Stimulated activated CD4-positive, alpha-beta T cell treated with anti-CD3 and anti-CD28 coated beads, TNF-alpha, amount 100 ng/mL, for 4 hours (primary cell): ENCODE measurements around the gene CDH24.
A peak's percentile ranks its signal among the peaks of the same experiment; 100 is the strongest.

Source experiments
- DNase-seq, 3 experiments: peaks; one replicate each; pipeline ENCODE4 v3.0.0-alpha.2; 2020; ENCODE audit warnings: low read depth in 3 of 3

Gene CDH24

DNA sequence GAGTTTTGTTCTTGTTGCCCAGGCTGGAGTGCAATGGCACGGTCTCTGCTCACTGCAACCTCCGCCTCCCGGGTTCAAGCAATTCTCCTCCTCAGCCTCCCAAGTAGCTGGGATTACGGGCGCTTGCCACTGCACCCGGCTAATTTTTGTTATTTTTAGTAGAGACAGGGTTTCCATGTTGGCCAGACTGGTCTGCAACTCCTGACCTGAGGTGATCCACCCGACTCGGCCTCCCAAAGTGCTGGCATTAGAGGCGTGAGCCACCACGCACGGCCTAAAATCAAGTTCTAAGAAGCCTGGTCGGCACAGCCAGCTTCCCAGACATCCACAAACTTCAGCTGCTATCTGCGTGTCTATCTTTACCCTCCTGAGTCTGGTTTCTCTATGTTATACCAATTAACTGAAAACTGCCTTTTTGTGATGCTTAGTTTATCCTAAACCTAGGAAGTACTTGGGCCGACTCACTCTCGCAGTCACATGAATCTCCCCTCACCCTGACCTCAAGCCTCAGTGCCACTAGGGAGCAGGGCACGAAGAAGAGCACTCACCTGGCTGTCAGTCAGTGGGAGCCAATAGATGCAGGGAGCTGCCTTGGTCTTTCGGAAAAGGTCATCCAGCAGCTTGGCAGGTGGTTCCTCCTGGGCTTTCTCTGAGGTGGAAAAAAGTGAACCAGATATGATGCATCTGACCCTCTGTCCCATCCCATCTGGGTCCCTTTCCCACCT, 3.4 kb upstream of the CDH24 start:
- DNase-seq, result no peak

DNA sequence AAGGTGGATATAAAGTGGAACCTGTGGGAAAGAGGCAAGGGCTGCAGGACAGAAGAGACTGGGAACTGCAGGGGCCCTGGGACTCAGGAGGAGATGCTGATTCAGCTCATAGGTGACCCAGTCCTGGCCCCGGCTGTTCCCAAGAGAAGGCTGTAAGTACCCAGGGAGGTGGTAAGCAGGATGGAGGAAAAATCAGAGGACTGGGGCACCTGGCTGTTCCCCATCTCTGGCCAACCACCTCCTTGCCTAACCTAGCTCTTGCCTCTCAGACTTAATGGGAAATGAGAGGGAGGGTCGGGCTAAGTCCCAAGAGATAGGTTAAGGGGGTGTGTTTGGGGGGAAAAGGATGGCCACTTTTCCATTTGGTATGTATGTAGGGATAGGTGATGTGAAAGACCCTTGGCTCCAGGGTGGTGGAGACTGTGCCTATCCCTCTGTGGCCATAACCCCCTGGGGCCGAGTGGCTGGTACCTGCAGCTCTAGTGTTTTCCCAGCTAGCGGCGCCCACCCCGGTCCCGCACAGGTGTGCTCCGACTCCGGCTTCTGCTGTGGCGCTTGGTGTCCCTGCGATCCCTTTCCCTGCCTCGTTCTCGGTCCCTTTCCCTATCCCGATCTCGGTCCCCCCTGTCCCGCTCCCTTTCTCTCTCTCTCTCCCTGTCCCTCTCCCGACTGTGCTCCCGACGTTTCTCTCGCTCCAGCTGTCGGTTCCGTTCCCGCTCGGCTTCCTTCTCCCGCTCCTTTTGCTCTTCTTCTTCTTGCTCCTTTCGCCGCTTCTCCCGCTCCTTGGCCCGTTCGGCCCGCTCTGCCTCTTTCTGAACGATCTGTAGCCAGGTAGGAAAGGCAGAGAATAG, 1.6 kb upstream of the CDH24 start:
- DNase-seq, result no peak

DNA sequence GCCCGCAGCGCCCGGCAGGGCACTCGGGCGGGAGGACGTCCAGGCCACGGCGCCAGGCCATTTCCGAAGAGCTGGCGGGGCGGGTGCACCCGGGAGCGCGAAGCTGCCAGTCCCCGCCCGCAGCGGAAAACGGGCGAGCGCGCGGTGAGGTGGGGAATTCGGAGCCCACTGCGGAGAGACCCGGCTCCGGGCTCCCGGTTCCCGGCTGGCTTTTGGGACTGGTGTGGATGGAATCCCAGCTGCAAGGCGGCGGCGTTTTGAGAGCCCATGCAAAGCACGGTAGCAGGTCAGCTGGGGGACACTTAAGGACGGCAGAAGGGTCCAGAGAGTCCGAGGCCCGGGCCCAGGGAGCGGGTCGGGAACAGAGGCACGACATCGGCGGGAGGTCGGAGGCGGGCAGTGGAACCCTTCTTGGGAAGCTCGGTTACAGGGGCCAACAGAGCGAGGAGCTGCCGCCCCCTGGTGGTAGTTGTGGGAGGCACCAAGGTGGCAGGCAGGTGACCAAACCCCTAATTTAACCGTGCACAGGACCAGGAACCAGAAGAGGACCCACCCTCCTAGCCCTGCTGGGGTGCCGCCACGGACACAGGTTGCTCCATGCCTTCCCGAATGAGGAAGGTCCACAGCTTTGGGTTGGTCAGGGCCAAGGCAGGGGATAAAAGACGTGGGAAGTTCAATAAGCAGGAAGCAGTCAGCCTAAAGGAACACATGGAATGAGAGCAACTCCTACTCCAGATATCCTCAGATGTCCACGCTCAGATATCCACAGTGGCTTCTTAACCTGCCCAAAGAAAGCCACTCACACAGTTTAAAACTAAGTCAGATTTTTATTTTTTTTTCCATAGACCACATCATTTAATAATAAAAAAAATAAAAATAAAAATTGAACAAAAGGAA, 685 bp upstream of the CDH24 start:
- DNase-seq, result peak; percentile 77 to 85 (median 78)

GRCh38 chr14:23056145-23056955, 970 bp downstream of the CDH24 start:
- DNase-seq, result peak; percentile 46 to 58 (median 52)

DNA sequence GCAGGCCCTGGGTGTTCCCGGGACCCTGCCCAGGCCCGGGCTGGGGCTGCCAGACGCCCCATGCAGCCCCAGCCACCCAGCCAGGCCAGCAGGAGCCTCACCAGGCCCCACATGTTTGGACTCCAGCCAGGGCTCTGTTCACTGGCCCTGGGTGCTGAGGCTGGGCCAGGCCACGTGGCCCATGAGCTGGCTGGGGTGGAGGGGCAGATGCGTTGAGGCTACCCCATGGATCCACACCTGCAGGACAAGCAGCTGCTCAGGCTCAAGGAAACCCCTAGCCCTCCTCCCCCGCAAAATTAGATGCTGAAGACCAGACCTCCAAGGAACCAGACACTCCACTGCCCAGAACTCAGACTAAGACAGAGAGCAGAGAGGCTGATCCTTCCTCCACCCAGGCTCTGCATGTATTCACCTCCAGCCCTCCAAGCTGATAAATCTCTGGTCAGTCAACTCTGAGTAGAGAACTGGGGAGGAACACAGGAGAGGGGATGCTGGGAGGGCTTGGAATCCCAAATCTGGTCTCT, 1.6 kb downstream of the CDH24 start:
- no peak for DNase-seq

DNA sequence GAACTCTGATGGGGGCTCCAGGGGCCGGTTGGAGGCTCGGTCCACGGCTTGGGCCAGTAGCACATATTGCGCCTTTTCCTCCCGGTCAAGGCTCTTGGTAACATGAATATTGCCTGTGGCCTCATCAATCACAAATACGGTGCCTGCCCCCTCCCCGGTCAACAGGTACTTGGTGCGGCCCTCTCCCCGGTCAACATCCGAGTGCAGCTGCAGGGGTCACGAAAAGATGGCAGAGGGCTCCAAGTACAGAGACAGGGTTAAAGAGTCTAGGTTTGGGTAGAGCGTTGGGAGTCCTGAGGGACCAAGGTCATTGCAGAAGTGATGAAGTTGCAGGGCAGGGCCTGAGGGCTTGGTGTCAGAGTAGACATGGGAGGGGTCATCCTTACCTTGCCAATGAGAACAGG, 2.2 kb downstream of the CDH24 start:
- no peak for DNase-seq

DNA sequence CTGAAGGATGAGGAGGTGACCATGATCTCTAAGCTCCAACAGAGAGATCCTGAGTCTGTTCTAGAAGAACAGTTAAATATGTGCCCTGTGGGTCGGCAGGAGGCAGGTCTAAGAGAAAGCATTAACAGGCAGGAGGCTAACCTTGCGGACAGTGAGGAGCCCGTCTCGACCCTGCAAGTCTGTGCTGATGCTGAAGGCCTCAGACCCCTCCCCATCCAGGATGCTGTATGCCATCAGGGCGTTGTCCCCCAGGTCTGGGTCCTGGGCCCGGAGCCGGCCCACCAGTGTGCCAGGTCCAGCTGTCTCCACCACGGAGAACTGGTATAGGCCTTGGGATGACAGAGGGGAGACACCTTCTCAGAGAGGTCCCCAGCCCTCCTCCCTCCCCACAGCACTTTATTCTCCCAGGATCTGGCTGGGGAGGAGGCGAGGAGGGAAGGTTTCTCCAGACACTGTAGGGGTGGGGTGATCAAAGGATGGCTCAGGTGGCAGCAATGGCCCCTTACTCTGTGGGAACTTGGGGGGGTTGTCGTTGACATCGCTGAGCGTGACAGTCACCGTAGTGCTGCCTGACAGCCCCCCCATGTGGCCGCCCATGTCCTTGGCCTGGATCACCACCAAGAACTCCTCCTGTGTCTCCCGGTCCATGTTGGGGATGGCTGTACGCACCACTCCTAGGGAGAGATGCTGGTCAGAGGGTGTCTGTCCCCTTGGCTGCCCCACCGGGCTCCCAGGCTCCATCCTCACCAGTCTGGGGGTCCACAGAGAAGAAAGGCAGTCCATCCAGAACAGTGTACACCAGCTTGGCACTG, 3.1 kb downstream of the CDH24 start:
- DNase-seq, result no peak

DNA sequence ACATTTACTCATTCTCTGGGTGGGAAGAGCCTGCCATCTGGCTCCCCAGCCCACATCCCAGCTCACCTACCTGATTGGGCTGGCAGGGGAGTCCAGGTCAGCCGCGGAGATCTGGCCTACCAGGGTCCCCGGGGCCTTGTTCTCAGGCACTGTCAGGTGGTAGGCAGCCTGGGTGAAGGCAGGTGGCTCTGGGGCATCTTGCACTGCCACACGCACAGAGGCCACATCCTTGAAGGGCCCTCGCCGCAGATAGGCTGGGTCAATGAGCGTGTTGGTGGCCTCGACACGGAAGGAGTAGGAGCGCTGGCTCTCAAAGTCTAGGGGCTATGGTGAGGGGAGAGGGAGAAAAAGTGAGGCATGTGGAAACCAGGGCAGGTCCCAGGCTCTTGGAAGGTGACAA, 3.9 kb downstream of the CDH24 start:
- no peak for DNase-seq

GRCh38 chr14:23052671-23053070, 4.6 kb downstream of the CDH24 start:
- no peak for DNase-seq

- DNase-seq, result no peak
Measured at GRCh38 chr14:23052182-23052623, 5.1 kb downstream of the CDH24 start.

DNA sequence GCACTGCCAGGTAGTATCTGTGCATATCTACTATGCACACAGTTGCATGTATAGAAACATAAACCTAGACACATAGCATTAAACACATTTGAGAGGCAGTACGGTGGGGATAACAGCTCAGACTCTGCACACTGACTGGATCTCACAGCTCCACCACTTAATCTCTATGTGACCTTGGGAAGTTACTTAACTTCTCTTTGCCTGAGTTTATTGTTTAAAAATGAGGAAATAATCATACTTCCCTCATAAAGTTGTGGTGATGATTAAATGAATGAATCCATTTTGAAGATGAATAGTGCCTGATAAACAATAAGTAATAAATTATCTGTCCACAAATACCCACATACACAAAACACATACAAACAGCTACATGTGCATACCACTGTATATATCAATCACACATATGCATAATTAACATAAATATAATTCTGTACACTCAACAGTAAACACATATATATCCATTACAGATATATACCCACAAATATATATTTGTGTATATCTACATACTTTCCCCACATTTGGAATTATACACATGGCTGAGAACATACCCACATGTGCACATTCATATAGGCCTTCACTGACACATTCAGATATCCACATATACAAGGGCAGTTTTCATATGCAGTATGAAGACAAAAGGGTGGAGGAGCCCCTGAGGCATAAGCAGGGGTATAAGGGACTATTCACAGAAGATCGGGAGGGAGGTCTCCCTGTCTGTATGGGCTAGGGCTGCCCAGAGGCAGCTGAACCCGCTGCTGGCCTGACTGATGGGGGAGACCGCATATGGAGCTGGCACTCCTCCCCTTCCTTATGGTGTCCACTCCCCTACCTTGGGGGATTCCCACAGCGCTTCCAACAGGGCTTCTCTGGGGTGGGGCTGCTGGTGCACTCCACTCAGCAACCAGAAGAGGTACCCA, 5.9 kb downstream of the CDH24 start:
- DNase-seq, result no peak

GRCh38 chr14:23049011-23049410, 8.3 kb downstream of the CDH24 start:
- DNase-seq, result no peak

GRCh38 chr14:23047751-23048693, 9.3 kb downstream of the CDH24 start:
- DNase-seq, result no peak

DNA sequence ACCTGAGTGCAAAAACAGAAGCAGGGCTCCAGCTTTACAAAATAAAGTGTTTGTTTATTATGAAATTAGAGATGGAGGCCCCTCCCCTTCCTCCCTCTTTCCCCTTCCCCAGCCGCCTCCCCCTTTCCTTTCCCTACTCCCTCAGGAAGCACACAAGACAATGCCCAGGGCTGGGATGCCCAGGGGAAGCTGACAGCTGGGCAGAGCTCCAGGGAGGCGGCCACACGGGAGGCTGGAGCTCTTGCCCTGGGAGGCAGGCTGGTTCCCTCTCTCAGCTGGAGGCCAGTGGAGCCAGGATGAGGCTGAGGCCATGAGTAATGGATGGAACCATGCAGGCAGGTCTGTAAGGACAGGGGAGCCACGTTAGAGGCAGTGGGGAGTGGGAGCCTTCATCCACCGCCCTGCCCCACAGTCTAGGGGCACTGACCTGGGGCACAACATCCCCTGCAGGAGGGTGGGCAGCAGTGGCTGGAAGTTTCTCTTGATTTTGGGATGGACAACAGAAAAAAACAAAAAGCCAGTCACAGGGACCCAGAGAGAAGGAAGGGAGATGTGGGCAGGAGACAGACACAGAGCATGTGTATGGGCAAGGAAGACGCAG, 10.2 kb downstream of the CDH24 start:
- DNase-seq, result no peak

DNA sequence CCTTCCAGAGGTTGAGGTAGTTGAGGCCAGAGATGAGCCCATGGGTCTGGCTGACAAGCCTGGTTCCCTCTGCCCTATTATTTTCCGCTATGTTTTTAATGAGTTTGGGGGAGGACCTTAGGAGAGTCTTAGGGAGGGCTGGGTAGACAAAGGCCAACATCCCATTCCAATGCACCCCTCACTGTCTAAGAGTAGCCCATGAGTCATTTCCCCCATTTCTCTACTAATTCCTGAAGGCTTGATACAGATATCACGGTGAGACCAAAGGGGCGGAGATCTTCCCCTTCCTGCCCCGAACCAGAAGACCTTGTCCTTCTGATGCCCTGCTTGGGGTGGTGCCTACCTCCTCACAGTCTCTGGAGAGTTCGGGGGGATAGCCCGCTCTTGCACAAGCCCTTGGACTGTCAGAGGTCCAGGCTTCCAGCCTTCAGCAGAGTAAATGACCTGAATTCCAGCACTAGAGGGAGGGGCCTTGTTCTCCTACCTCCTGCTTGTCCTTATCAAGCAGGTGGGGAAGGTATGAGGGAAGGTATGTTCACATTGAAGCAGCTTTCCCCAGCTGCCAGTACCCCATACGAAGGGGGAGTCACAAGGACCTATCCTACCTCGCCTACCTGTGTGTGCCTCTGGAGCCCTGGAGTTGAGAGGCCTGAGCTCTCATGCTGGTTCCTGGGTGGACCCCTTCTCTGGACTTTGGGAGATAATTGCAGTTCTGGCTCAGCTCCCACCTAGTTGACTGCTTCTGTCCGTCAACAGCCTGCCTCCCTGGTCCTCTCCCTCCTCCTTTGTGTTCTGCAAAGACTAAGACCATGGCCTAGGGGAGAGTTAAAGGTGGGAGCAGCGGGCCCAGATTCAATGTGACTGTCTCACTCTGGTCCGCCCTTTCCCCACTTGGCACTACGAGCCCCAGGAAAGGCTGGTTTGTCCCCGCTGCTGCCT, 11.6 kb downstream of the CDH24 start:
- DNase-seq, result no peak

DNA sequence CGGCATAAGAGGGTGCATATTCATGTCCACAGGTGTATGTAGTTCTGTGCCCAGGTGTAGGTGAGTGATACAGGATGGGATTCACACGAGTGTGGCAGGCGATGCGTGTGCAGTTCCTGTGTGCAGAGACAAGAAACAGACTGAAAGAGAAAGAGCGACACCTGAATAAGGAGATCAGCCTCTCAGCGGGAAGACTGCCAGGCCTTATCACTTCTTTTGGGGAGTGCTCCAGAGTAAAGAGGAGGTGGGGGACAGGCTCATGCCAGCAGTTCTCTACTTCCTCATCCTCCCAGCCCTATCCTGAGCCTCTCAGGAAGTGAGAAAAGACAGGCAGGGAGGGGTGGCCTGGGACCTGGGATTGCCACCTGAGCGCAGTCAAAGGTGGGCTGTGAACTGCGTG, 12.5 kb downstream of the CDH24 start:
- DNase-seq, result no peak
